Endothelial cell of umbilical vein (primary cell): ENCODE results near the gene DAB2. TPM values are rescaled to one million over a fixed set of nuclear protein-coding genes. Genes with fewer than 3 reads are reported as not detected.

Experiments
- BruUV-seq: library from RNA; stranded (reverse); fragments of 400-500 nt; replicated peaks from 2 replicates; lab custom pipeline; 2021; lab: Mats Ljungman, UMichigan
- CTCF ChIA-PET: fragments of 300-600, 350-600 bp; sonication (Branson Sonifier 250); formaldehyde crosslinking; loops from one replicate; lab custom pipeline; 2021; ENCODE audit warnings: antibody characterized with exemption, inconsistent platforms; lab: Charles Lee
- POLR2A ChIA-PET: fragments of 300-600, 350-600 bp; sonication (Branson Sonifier 250); formaldehyde crosslinking; loops from one replicate; lab custom pipeline; 2021; ENCODE audit warnings: antibody characterized with exemption, inconsistent platforms; lab: Charles Lee
- DNase-seq: peaks from one replicate; pipeline ENCODE4 v3.0.0-alpha.2; 2011; ENCODE audit warnings: low read depth, low spot score
- FAIRE-seq: peaks from 2 replicates; lab custom pipeline; 2011; peaks lifted over from hg19 to GRCh38; lab: Jason Lieb, UNC
- H2AFZ ChIP-seq: 2 replicates; pipeline ENCODE4 v1.6.0; 2012; ENCODE audit warnings: low read depth, low read length, control low read depth, inconsistent platforms
- H3K27ac ChIP-seq: 2 replicates; pipeline ENCODE4 v1.5.1; 2011; ENCODE audit warnings: low read depth, mild to moderate bottlenecking, control low read depth, low read length, moderate library complexity; ENCODE audit not compliant: insufficient read depth
- H3K27me3 ChIP-seq, 2 experiments: 2 replicates each; pipeline versions ENCODE4 v1.6.0 to v1.6.1; 2011; ENCODE audit warnings: low read length in 2 of 2, mixed read lengths in 1 of 2; ENCODE audit not compliant: control insufficient read depth in 2 of 2, insufficient read depth in 2 of 2
- H3K36me3 ChIP-seq, 2 experiments: 2 replicates in 1 of 2; 3 replicates in 1 of 2; pipeline ENCODE4 v1.5.1; 2011; ENCODE audit warnings: low read length in 2 of 2, mild to moderate bottlenecking in 1 of 2, moderate library complexity in 1 of 2; ENCODE audit not compliant: control insufficient read depth in 2 of 2, insufficient read depth in 2 of 2; ENCODE audit errors: extremely low read depth in 1 of 2
- H3K4me1 ChIP-seq: 3 replicates; pipeline ENCODE4 v1.5.1; 2011; ENCODE audit warnings: mild to moderate bottlenecking, low read length; ENCODE audit not compliant: control insufficient read depth, insufficient read depth; ENCODE audit errors: extremely low read depth
- H3K4me2 ChIP-seq: 2 replicates; pipeline ENCODE4 v1.6.1; 2011; ENCODE audit warnings: low read length, control low read depth, mixed read lengths; ENCODE audit not compliant: insufficient read depth
- H3K4me3 ChIP-seq, 3 experiments: fragments of 200-600 bp in 1 of 3; sonication (generic), shearing (Covaris generic) in 1 of 3; replicated peaks in 1 of 3; 2 replicates each; pipeline ENCODE4 v1.5.1; 2011 to 2016; ENCODE audit warnings: control low read depth in 3 of 3, low read length in 3 of 3, mild to moderate bottlenecking in 2 of 3, inconsistent platforms in 1 of 3, low read depth in 1 of 3, moderate library complexity in 1 of 3; ENCODE audit not compliant: insufficient read depth in 1 of 3
- H3K79me2 ChIP-seq: 2 replicates; pipeline ENCODE4 v1.6.0; 2012; ENCODE audit warnings: low read length, inconsistent platforms; ENCODE audit not compliant: control insufficient read depth, insufficient read depth
- H3K9ac ChIP-seq: replicated peaks from 2 replicates; pipeline ENCODE3; 2011; ENCODE audit warnings: low read length, control low read depth; ENCODE audit not compliant: insufficient read depth; ENCODE audit errors: extremely low read depth
- H3K9me1 ChIP-seq: replicated peaks from 3 replicates; pipeline ENCODE4 v1.6.0; 2011; ENCODE audit warnings: mild to moderate bottlenecking, low read length; ENCODE audit not compliant: control insufficient read depth, insufficient read depth; ENCODE audit errors: extremely low read depth
- H3K9me3 ChIP-seq: replicated peaks from 2 replicates; pipeline ENCODE4 v1.5.1; 2012; ENCODE audit warnings: low read length, inconsistent platforms; ENCODE audit not compliant: control insufficient read depth, insufficient read depth
- H4K20me1 ChIP-seq: replicated peaks from 2 replicates; pipeline ENCODE3; 2011; ENCODE audit warnings: mild to moderate bottlenecking, low read length; ENCODE audit not compliant: control insufficient read depth, insufficient read depth; ENCODE audit errors: extremely low read depth
- EZH2 ChIP-seq: IDR thresholded peaks from 2 replicates; pipeline ENCODE4 v1.6.1; 2012; ENCODE audit warnings: borderline replicate concordance, low read depth, mild to moderate bottlenecking, moderate library complexity, low read length, inconsistent platforms; ENCODE audit not compliant: severe bottlenecking
- FOS ChIP-seq: IDR thresholded peaks from 2 replicates; pipeline ENCODE4 v1.6.1; 2011; ENCODE audit warnings: mild to moderate bottlenecking, low read length, moderate library complexity, borderline replicate concordance; ENCODE audit not compliant: insufficient read depth
- GATA2 ChIP-seq: IDR thresholded peaks from 2 replicates; pipeline ENCODE4 v1.7.0; 2011; ENCODE audit warnings: low read depth, mild to moderate bottlenecking, moderate library complexity, mixed read lengths, low read length; ENCODE audit not compliant: insufficient read length, insufficient read depth
- JUN ChIP-seq: IDR thresholded peaks from 2 replicates; pipeline ENCODE4 v1.6.1; 2011; ENCODE audit warnings: borderline replicate concordance, low read depth; ENCODE audit not compliant: insufficient read length, insufficient read depth
- MAX ChIP-seq: IDR thresholded peaks from 2 replicates; pipeline ENCODE4 v1.6.1; 2011; ENCODE audit not compliant: insufficient read depth, insufficient read length
- MYC ChIP-seq: IDR thresholded peaks from one replicate; pipeline ENCODE4 v1.6.1; 2011; ENCODE audit warnings: mild to moderate bottlenecking, low read depth, low read length
- POLR2A ChIP-seq: IDR thresholded peaks from 2 replicates; pipeline ENCODE4 v1.6.1; 2012; ENCODE audit warnings: low read depth, mild to moderate bottlenecking, control low read depth, low read length
- POLR2AphosphoS5 ChIP-seq: IDR thresholded peaks from 2 replicates; pipeline ENCODE4 v1.6.1; 2012; ENCODE audit warnings: low read depth, mild to moderate bottlenecking, control low read depth, low read length, moderate library complexity; ENCODE audit not compliant: insufficient read depth
- dilution Hi-C: fragments of 300-500 bp; cut with MboI; formaldehyde crosslinking; loops from one replicate; pipeline ENCODE4 v1.15.0; 2019; ENCODE audit warnings: low sequenced_read_pairs; ENCODE audit not compliant: extremely low pct_ligation_motif_present
- intact Hi-C: fragments of 100-400 bp; cut with micrococcal nuclease; formaldehyde crosslinking; loops from one replicate; pipeline ENCODE4 v1.10.0; 2022
- polyA plus RNA-seq, 4 experiments: library from polyadenylated mRNA; depleted of rRNA in 3 of 4; stranded (reverse) in 3 of 4; unstranded in 1 of 4; fragments of >200 nt; gene quantifications; 2 replicates each; pipeline versions ENCODE4 v1.2.1 to v1.2.3, GENCODE V29; 2011 to 2012; ENCODE audit warnings: missing spikeins in 1 of 4
- total RNA-seq: library from RNA; stranded (reverse); gene quantifications from 2 replicates; pipeline ENCODE4 v1.2.3, GENCODE V29; 2021
- TF ChIP-seq, protein P1 (sequence below), 2 donors: IDR thresholded peaks; 1 replicate in 1 of 2; 2 replicates in 1 of 2; pipeline ENCODE4 v1.5.1; 2011; ENCODE audit warnings: low read length in 2 of 2, mild to moderate bottlenecking in 2 of 2, moderate library complexity in 2 of 2, control low read depth in 1 of 2, inconsistent platforms in 1 of 2, low read depth in 1 of 2; ENCODE audit not compliant: insufficient read depth in 1 of 2; ENCODE audit errors: extremely low read depth in 1 of 2

The DAB2 gene
- total and polyA plus RNA-seq, 2 donors (not counting 3 experiments of a cell fraction or from before 2014, with no cell fraction given) = 168 to 283 TPM

- Histone ChIP-seq H2AFZ (no peak overlapping the region), H3K4me1 (peaks cover 39% of the 10 kb centered on the region), H3K36me3 (peaks cover 4 to 11% of the 10 kb centered on the region in 2 experiments), H3K27me3 (no peaks in the 10 kb centered on the region), H3K4me2 (no peak overlapping the region), H3K9me1 (no peaks in the 10 kb centered on the region), H3K9me3 (no peaks in the 10 kb centered on the region), H3K27ac (no peak overlapping the region), H4K20me1 (peaks cover 19% of the 10 kb centered on the region), H3K4me3 (no peak overlapping the region), H3K9ac (no peak overlapping the region), H3K79me2 (peaks cover 100% of the 10 kb centered on the region)
- dilution Hi-C loops = loop anchor here (25.0 kb wide), 1 partner anchor 119 kb away; no protein-coding TSS in a partner anchor
- TF ChIP-seq JUN = no peak
- no peak for TF ChIP-seq FOS
- BruUV-seq = no TSS peak
- POLR2A ChIA-PET = interaction anchor here (1.1 kb wide), 1 partner anchor 129 kb away, joined by 3 read pairs; no protein-coding TSS in a partner anchor
- CTCF ChIA-PET = interaction anchor here (0.9 to 1.5 kb wide), 4 partner anchors 17 to 130 kb away, joined by 3 to 5 read pairs (median 3); no protein-coding TSS in a partner anchor
- DNase-seq (no peak), FAIRE-seq (no peak)
- intact Hi-C loops = no loop called here
Observed at GRCh38 chr5:39417979-39418378, 6.8 kb downstream of the DAB2 start.

DNA sequence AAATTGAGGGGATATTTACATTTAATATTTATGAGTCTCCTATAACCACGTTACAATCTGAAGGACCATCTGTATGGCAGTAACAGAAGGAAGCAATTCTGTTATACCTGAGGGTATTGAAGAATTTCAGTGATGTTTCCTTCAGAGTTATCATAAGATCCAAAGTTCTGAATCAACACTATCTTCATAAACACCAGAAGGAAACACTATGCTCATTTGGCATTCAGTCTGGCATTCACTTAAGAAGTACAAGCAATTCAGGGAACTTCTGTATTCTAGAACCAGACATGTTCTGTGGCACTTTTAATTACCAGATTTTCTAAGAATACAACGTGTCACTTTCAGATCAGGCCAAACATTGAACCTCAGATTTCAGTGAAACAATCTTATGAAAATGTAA lies 9.6 kb downstream of the DAB2 start:
- no peak overlapping the region for H2AFZ ChIP-seq
- H3K4me1 ChIP-seq = peaks cover 41% of the 10 kb centered on the region
- dilution Hi-C loops = loop anchor here (25.0 kb wide), 1 partner anchor 122 kb away; no protein-coding TSS in a partner anchor

More for the DNA sequence above, 9.6 kb downstream of the DAB2 start:
- H3K9me1 ChIP-seq = no peaks in the 10 kb centered on the region
- no peak for FAIRE-seq
- BruUV-seq = no TSS peak
- peaks cover 5 to 6% of the 10 kb centered on the region in 2 experiments for H3K36me3 ChIP-seq
- no peak overlapping the region for H3K27ac ChIP-seq
- DNase-seq = no peak
- TF ChIP-seq GATA2 (no peak), MYC (no peak), POLR2A (no peak), POLR2AphosphoS5 (no peak), FOS (no peak), JUN (no peak), MAX (no peak), EZH2 (no peak)
- TF ChIP-seq, protein P1, sequence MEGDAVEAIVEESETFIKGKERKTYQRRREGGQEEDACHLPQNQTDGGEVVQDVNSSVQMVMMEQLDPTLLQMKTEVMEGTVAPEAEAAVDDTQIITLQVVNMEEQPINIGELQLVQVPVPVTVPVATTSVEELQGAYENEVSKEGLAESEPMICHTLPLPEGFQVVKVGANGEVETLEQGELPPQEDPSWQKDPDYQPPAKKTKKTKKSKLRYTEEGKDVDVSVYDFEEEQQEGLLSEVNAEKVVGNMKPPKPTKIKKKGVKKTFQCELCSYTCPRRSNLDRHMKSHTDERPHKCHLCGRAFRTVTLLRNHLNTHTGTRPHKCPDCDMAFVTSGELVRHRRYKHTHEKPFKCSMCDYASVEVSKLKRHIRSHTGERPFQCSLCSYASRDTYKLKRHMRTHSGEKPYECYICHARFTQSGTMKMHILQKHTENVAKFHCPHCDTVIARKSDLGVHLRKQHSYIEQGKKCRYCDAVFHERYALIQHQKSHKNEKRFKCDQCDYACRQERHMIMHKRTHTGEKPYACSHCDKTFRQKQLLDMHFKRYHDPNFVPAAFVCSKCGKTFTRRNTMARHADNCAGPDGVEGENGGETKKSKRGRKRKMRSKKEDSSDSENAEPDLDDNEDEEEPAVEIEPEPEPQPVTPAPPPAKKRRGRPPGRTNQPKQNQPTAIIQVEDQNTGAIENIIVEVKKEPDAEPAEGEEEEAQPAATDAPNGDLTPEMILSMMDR (IDR thresholded peaks at IDR 0.05; ENCODE audit: extremely low read depth in 1 of 2, insufficient read depth in 1 of 2, low read depth in 1 of 2, low read length in 2 of 2) = no peak
- H3K79me2 ChIP-seq = peaks cover 98% of the 10 kb centered on the region
- no peaks in the 10 kb centered on the region for H3K27me3 ChIP-seq
- H3K4me3 ChIP-seq = no peak overlapping the region
- peaks cover 36% of the 10 kb centered on the region for H4K20me1 ChIP-seq
- H3K9ac ChIP-seq = no peak overlapping the region
- no peak overlapping the region for H3K4me2 ChIP-seq
- ChIA-PET POLR2A (interaction anchor here (1.0 to 5.8 kb wide), 3 partner anchors 8 to 16 kb away, joined by 3 to 40 read pairs (median 5); partner anchors contain the start of gene DAB2), CTCF (interaction anchor here (1.2 to 2.2 kb wide), 2 partner anchors 10 to 133 kb away, joined by 4 to 14 read pairs; partner anchors contain the start of gene DAB2)
- intact Hi-C loops = no loop called here
- H3K9me3 ChIP-seq = no peaks in the 10 kb centered on the region
